HepG2 (cell line): ENCODE measurements around the gene EPB42. TPM values are rescaled to one million over a fixed set of nuclear protein-coding genes. Genes with fewer than 3 reads are reported as not detected.

ENCODE experiments used
- ATAC-seq: fragments of 200-7000 bp; cut with Tn5 transposase; 3 replicates; pipeline ENCODE4 v1.9.1; 2020; ENCODE audit warnings: mild to moderate bottlenecking, moderate library complexity
- BruUV-seq: library from RNA; stranded (reverse); fragments of 400-500 nt; replicated peaks from 2 replicates; lab custom pipeline; 2021; lab: Mats Ljungman, UMichigan
- CTCF ChIA-PET: fragments of 300-600 bp; formaldehyde crosslinking; extraction: SDS; loops from one replicate; lab custom pipeline; 2021; ENCODE audit warnings: low total read pairs, inconsistent platforms, low intra/inter-chr PET ratio; lab: Yijun Ruan, JAX
- POLR2A ChIA-PET: fragments of 350-600 bp; sonication (Branson Sonifier 250); formaldehyde crosslinking; loops from one replicate; lab custom pipeline; 2020; ENCODE audit warnings: antibody characterized with exemption, inconsistent platforms; lab: Yijun Ruan, JAX
- DNase-seq: peaks from one replicate; pipeline ENCODE4 v3.0.0-alpha.2; 2015; ENCODE audit warnings: low spot score
- FAIRE-seq: peaks from 3 replicates; lab custom pipeline; 2011; peaks lifted over from hg19 to GRCh38; lab: Jason Lieb, UNC
- H2AFZ ChIP-seq: one replicate; pipeline ENCODE4 v1.6.1; 2011; ENCODE audit warnings: low read length, inconsistent platforms
- H3K27ac ChIP-seq: fragments of 300-600 bp; 3 replicates; pipeline ENCODE4 v1.8.0; 2011; ENCODE audit warnings: mixed run types, mild to moderate bottlenecking, mixed read lengths, low read length, inconsistent platforms; ENCODE audit not compliant: insufficient read depth; ENCODE audit errors: extremely low read length
- H3K27me3 ChIP-seq, 2 experiments: fragments of 200-600 bp in 1 of 2; 2 replicates in 1 of 2; 3 replicates in 1 of 2; pipeline versions ENCODE4 v1.6.0 to v1.8.0; 2011; ENCODE audit warnings: low read length in 2 of 2, mild to moderate bottlenecking in 2 of 2, moderate library complexity in 2 of 2, inconsistent platforms in 1 of 2; ENCODE audit not compliant: insufficient read depth in 2 of 2, control insufficient read depth in 1 of 2
- H3K36me3 ChIP-seq, 2 experiments: fragments of 200-600 bp in 1 of 2; replicated peaks in 1 of 2; 2 replicates in 1 of 2; 3 replicates in 1 of 2; pipeline versions ENCODE4 v1.5.1 to v1.8.0; 2011; ENCODE audit warnings: low read length in 2 of 2, inconsistent platforms in 1 of 2; ENCODE audit not compliant: insufficient read depth in 2 of 2, control insufficient read depth in 1 of 2
- H3K4me1 ChIP-seq: 2 replicates; pipeline ENCODE4 v1.5.1; 2012; ENCODE audit warnings: low read length, inconsistent platforms; ENCODE audit not compliant: insufficient read depth
- H3K4me2 ChIP-seq: 2 replicates; pipeline ENCODE4 v1.6.0; 2011; ENCODE audit warnings: low read depth, low read length, inconsistent platforms
- H3K4me3 ChIP-seq, 3 experiments: fragments of 200-600 bp in 1 of 3; sonication (generic), shearing (Covaris generic) in 1 of 3; replicated peaks in 1 of 3; 2 replicates each; pipeline ENCODE4 v1.5.1; 2011 to 2016; ENCODE audit warnings: low read length in 3 of 3, inconsistent platforms in 2 of 3, low read depth in 2 of 3, mild to moderate bottlenecking in 2 of 3, control low read depth in 1 of 3, mixed read lengths in 1 of 3; ENCODE audit not compliant: insufficient read depth in 1 of 3
- H3K79me2 ChIP-seq: one replicate; pipeline ENCODE4 v1.6.1; 2011; ENCODE audit warnings: low read length, inconsistent platforms; ENCODE audit not compliant: insufficient read depth
- H3K9ac ChIP-seq: 2 replicates; pipeline ENCODE4 v1.6.0; 2011; ENCODE audit warnings: mild to moderate bottlenecking, low read depth, low read length, inconsistent platforms; ENCODE audit not compliant: insufficient read depth
- H3K9me3 ChIP-seq: 2 replicates; pipeline ENCODE4 v1.5.1; 2012; ENCODE audit warnings: mild to moderate bottlenecking, low read length
- H4K20me1 ChIP-seq: 2 replicates; pipeline ENCODE4 v1.6.0; 2011; ENCODE audit warnings: inconsistent platforms, mild to moderate bottlenecking, low read length, moderate library complexity; ENCODE audit not compliant: insufficient read depth
- ARHGAP35 ChIP-seq: sonication (generic); formaldehyde crosslinking; IDR thresholded peaks from 2 replicates; pipeline ENCODE4 v1.9.0; 2022; ENCODE audit warnings: mild to moderate bottlenecking, inconsistent platforms, moderate library complexity, missing genetic modification reagents, borderline replicate concordance
- CEBPB ChIP-seq: IDR thresholded peaks from 2 replicates; pipeline ENCODE4 v1.6.1; 2011; ENCODE audit warnings: low read depth, low read length, improper control_type of control experiment, borderline replicate concordance
- HOXA5 ChIP-seq: sonication (generic); formaldehyde crosslinking; IDR thresholded peaks from 2 replicates; pipeline ENCODE4 v1.4.0; 2020; ENCODE audit warnings: missing genetic modification reagents
- SRSF1 ChIP-seq: fragments of 200-400 bp; formaldehyde crosslinking; optimal IDR thresholded peaks from 2 replicates; pipeline ENCODE3; 2017; ENCODE audit warnings: mild to moderate bottlenecking, low read depth, low read length, moderate library complexity
- TCF12 ChIP-seq, 2 experiments: fragments of 450-650 bp in 1 of 2; sonication (generic) in 1 of 2; formaldehyde crosslinking in 1 of 2; IDR thresholded peaks; 2 replicates each; pipeline versions ENCODE4 v1.6.1 to v1.8.0; 2017 to 2022; ENCODE audit warnings: antibody characterized with exemption in 1 of 2, mild to moderate bottlenecking in 1 of 2, missing genetic modification reagents in 1 of 2, moderate library complexity in 1 of 2
- ZBTB49 ChIP-seq: sonication (generic); formaldehyde crosslinking; IDR thresholded peaks from 2 replicates; pipeline ENCODE4 v1.4.0; 2020; ENCODE audit warnings: missing genetic modification reagents, borderline replicate concordance
- ZNF44 ChIP-seq: sonication (generic); formaldehyde crosslinking; IDR thresholded peaks from 2 replicates; pipeline ENCODE4 v1.5.1; 2020; ENCODE audit warnings: mild to moderate bottlenecking, missing genetic modification reagents
- ZNF878 ChIP-seq: sonication (generic); formaldehyde crosslinking; IDR thresholded peaks from 2 replicates; pipeline ENCODE4 v1.8.1; 2023; ENCODE audit warnings: mild to moderate bottlenecking, missing genetic modification reagents, moderate library complexity
- WGBS: methylation state at CpG from one replicate; pipeline ENCODE4 v1.1.6; 2017; ENCODE audit warnings: low lambda C conversion rate; 5-methylcytosine and 5-hydroxymethylcytosine counted together
- in situ Hi-C: cut with HindIII; loops from 2 replicates; pipeline ENCODE4 v1.10.0; 2017; ENCODE audit warnings: low pct_unique_long_range_greater_than_20kb; ENCODE audit not compliant: extremely low pct_ligation_motif_present
- intact Hi-C: fragments of 100-400 bp; cut with micrococcal nuclease; formaldehyde crosslinking; loops from one replicate; pipeline ENCODE4 v1.10.0; 2022; ENCODE audit not compliant: unreplicated experiment
- polyA plus RNA-seq, 8 experiments: library from polyadenylated mRNA; depleted of rRNA in 3 of 8; stranded (reverse) in 7 of 8; unstranded in 1 of 8; fragments of >200 nt; fragmentation: Illumina TruSeq in 4 of 8; extraction: Trizol in 4 of 8; gene quantifications; 2 replicates each; pipeline versions ENCODE4 v1.2.1 to v1.2.3, GENCODE V29; 2011 to 2016; ENCODE audit warnings: low read depth in 4 of 8, missing spikeins in 1 of 8, mixed read lengths in 1 of 8; ENCODE audit not compliant: insufficient read depth in 1 of 8
- total RNA-seq, 5 experiments: library from RNA; depleted of rRNA; stranded (reverse); fragments of >200 nt; fragmentation: Illumina TruSeq; extraction: Trizol; gene quantifications; 2 replicates each; pipeline ENCODE4 v1.2.3, GENCODE V29; 2016; ENCODE audit warnings: low read depth in 1 of 5

EPB42 gene
- total and polyA plus RNA-seq, 2 of the 13 experiments (the other 11 are each of a cell fraction or from before 2014, with no cell fraction given) = not detected

GRCh38 chr15:43246261-43246774 lies 25.5 kb upstream of the EPB42 start:
- no peak for TF ChIP-seq TCF12 (IDR thresholded peaks at IDR 0.05)
- no peak for TF ChIP-seq TCF12 (CRISPR knock-in tag; IDR thresholded peaks at IDR 0.05)
- no peak for TF ChIP-seq ZBTB49 (CRISPR knock-in tag)
- TF ChIP-seq ZNF44 (CRISPR knock-in tag) = no peak
- no peak for TF ChIP-seq SRSF1
- TF ChIP-seq HOXA5 (CRISPR knock-in tag) = no peak
- TF ChIP-seq ARHGAP35 (CRISPR knock-in tag) = no peak
- TF ChIP-seq ZNF878 (CRISPR knock-in tag) = no peak
- TF ChIP-seq CEBPB = no peak
- POLR2A ChIA-PET = no interaction called here
- H4K20me1 ChIP-seq = no peaks in the 10 kb centered on the region
- DNase-seq (no peak), FAIRE-seq (no peak), ATAC-seq (no peak)
- H3K4me3 ChIP-seq = no peak overlapping the region
- H3K9ac ChIP-seq = no peak overlapping the region
- CTCF ChIA-PET = no interaction called here
- H3K4me2 ChIP-seq = no peak overlapping the region
- H3K9me3 ChIP-seq = no peaks in the 10 kb centered on the region
- no peaks in the 10 kb centered on the region for H3K36me3 ChIP-seq
- no peaks in the 10 kb centered on the region for H3K4me1 ChIP-seq
- intact Hi-C loops (no loop called here), in situ Hi-C loops (no loop called here)
- H2AFZ ChIP-seq = no peak overlapping the region
- H3K27me3 ChIP-seq = peaks cover 0 to 11% of the 10 kb centered on the region in 2 experiments; a peak in 2 of 5 replicates
- 13% methylated on average over 6 of the region's 6 CpGs for WGBS
- H3K79me2 ChIP-seq = no peaks in the 10 kb centered on the region
- no TSS peak for BruUV-seq
- H3K27ac ChIP-seq = no peak overlapping the region
